ENCODE data around the gene SETD3.

The SETD3 gene

GRCh38 chr14:99447739-99448138, 32.9 kb downstream of the SETD3 start:
- Histone ChIP-seq H2AFZ (ENCODE audit: low read length) (no peak overlapping the region), H2BK12ac (ENCODE audit: low read length) (no peak overlapping the region), H2BK120ac (ENCODE audit: low read depth, low read length) (no peak overlapping the region), H3K9me3 (replicated peaks in 1 of 2; ENCODE audit: control insufficient read depth in 2 of 2, insufficient read depth in 1 of 2, low read depth in 1 of 2, low read length in 2 of 2) (no peaks in the 10 kb centered on the region), H3K9ac (ENCODE audit: low read depth, low read length, poor library complexity) (no peak overlapping the region), H4K8ac (ENCODE audit: low read depth, low read length) (no peak overlapping the region), H3K27me3 (ENCODE audit: control insufficient read depth in 3 of 3, insufficient read depth in 3 of 3, low read depth in 1 of 3, low read length in 3 of 3) (no peaks in the 10 kb centered on the region), H2BK15ac (ENCODE audit: low read length) (no peak overlapping the region), H3K18ac (ENCODE audit: low read length) (no peak overlapping the region), H2AK5ac (ENCODE audit: low read depth, low read length) (no peak overlapping the region), H3K27ac (replicated peaks; ENCODE audit: low read length) (no peak overlapping the region), H3K4me3 (ENCODE audit: low read length in 2 of 2) (no peak overlapping the region), H3K36me3 (replicated peaks in 1 of 2; ENCODE audit: control insufficient read depth in 2 of 2, insufficient read depth in 2 of 2, low read length in 2 of 2) (peaks cover 14 to 76% of the 10 kb centered on the region in 2 donors), H3K4me1 (ENCODE audit: control insufficient read depth in 2 of 2, insufficient read depth in 1 of 2, low read depth in 1 of 2, low read length in 2 of 2) (no peaks in the 10 kb centered on the region), H2BK5ac (ENCODE audit: low read length) (peak overlapping the region; percentile 18), H4K91ac (ENCODE audit: low read depth, low read length, poor library complexity) (no peak overlapping the region), H3K14ac (ENCODE audit: low read length) (no peak overlapping the region), H3K4me2 (ENCODE audit: insufficient read depth, low read length, poor library complexity, severe bottlenecking) (no peak overlapping the region), H3K4ac (ENCODE audit: low read length) (no peak overlapping the region), H3K79me1 (ENCODE audit: low read depth, low read length) (no peaks in the 10 kb centered on the region), H3K23ac (ENCODE audit: low read depth, low read length, poor library complexity) (no peak overlapping the region)
- no CpG with 5 or more reads among the region's 4 CpGs for WGBS, 2 donors (ENCODE audit: extremely low coverage in 2 of 2, insufficient read length in 2 of 2, insufficient replicate concordance in 1 of 2)
- DNase-seq (ENCODE audit: low spot score): no peak

GRCh38 chr14:99445931-99446330, 34.7 kb downstream of the SETD3 start:
- Histone ChIP-seq H2BK12ac (ENCODE audit: low read length) (no peak overlapping the region), H3K27me3 (ENCODE audit: control insufficient read depth in 3 of 3, insufficient read depth in 3 of 3, low read depth in 1 of 3, low read length in 3 of 3) (no peaks in the 10 kb centered on the region)
- WGBS, 2 donors (ENCODE audit: extremely low coverage in 2 of 2, insufficient read length in 2 of 2, insufficient replicate concordance in 1 of 2): no CpG with 5 or more reads among the region's 7 CpGs

GRCh38 chr14:99441918-99442317, 38.7 kb downstream of the SETD3 start:
- H3K36me3 ChIP-seq (replicated peaks in 1 of 2; ENCODE audit: control insufficient read depth in 2 of 2, insufficient read depth in 2 of 2, low read length in 2 of 2): peaks cover 4 to 75% of the 10 kb centered on the region in 2 donors
- H2AK5ac ChIP-seq (ENCODE audit: low read depth, low read length): no peak overlapping the region
- H2BK5ac ChIP-seq (ENCODE audit: low read length): no peak overlapping the region
- H3K23ac ChIP-seq (ENCODE audit: low read depth, low read length, poor library complexity): no peak overlapping the region
- no peak for DNase-seq (ENCODE audit: low spot score)
- H2BK120ac ChIP-seq (ENCODE audit: low read depth, low read length): no peak overlapping the region
- H3K18ac ChIP-seq (ENCODE audit: low read length): no peak overlapping the region
- H3K79me1 ChIP-seq (ENCODE audit: low read depth, low read length): no peaks in the 10 kb centered on the region
- H3K14ac ChIP-seq (ENCODE audit: low read length): no peak overlapping the region
- peaks cover 0 to 2% (median 0%) of the 10 kb centered on the region in 3 experiments for H3K27me3 ChIP-seq (ENCODE audit: control insufficient read depth in 3 of 3, insufficient read depth in 3 of 3, low read depth in 1 of 3, low read length in 3 of 3)
- no peak overlapping the region for H3K4ac ChIP-seq (ENCODE audit: low read length)
- no peak overlapping the region for H2BK15ac ChIP-seq (ENCODE audit: low read length)
- no peaks in the 10 kb centered on the region for H3K9me3 ChIP-seq (replicated peaks in 1 of 2; ENCODE audit: control insufficient read depth in 2 of 2, insufficient read depth in 1 of 2, low read depth in 1 of 2, low read length in 2 of 2)
- no peak overlapping the region for H4K8ac ChIP-seq (ENCODE audit: low read depth, low read length)
- no CpG with 5 or more reads among the region's 7 CpGs for WGBS, 2 donors (ENCODE audit: extremely low coverage in 2 of 2, insufficient read length in 2 of 2, insufficient replicate concordance in 1 of 2)
- H4K91ac ChIP-seq (ENCODE audit: low read depth, low read length, poor library complexity): no peak overlapping the region
- H3K4me1 ChIP-seq (ENCODE audit: control insufficient read depth in 2 of 2, insufficient read depth in 1 of 2, low read depth in 1 of 2, low read length in 2 of 2): peaks cover 0 to under 1% of the 10 kb centered on the region in 2 donors
- H3K4me2 ChIP-seq (ENCODE audit: insufficient read depth, low read length, poor library complexity, severe bottlenecking): no peak overlapping the region
- no peak overlapping the region for H3K27ac ChIP-seq (replicated peaks; ENCODE audit: low read length)
- H3K4me3 ChIP-seq (ENCODE audit: low read length in 2 of 2): no peak overlapping the region
- no peak overlapping the region for H2BK12ac ChIP-seq (ENCODE audit: low read length)
- no peak overlapping the region for H2AFZ ChIP-seq (ENCODE audit: low read length)
- H3K9ac ChIP-seq (ENCODE audit: low read depth, low read length, poor library complexity): no peak overlapping the region

More at GRCh38 chr14:99445931-99446330, 34.7 kb downstream of the SETD3 start:
- Histone ChIP-seq H3K4me2 (ENCODE audit: insufficient read depth, low read length, poor library complexity, severe bottlenecking) (no peak overlapping the region), H2BK5ac (ENCODE audit: low read length) (no peak overlapping the region), H4K8ac (ENCODE audit: low read depth, low read length) (no peak overlapping the region), H3K18ac (ENCODE audit: low read length) (no peak overlapping the region), H3K4me1 (ENCODE audit: control insufficient read depth in 2 of 2, insufficient read depth in 1 of 2, low read depth in 1 of 2, low read length in 2 of 2) (no peaks in the 10 kb centered on the region), H2AK5ac (ENCODE audit: low read depth, low read length) (no peak overlapping the region), H3K36me3 (replicated peaks in 1 of 2; ENCODE audit: control insufficient read depth in 2 of 2, insufficient read depth in 2 of 2, low read length in 2 of 2) (peaks cover 13 to 80% of the 10 kb centered on the region in 2 donors), H3K4me3 (ENCODE audit: low read length in 2 of 2) (no peak overlapping the region), H3K27ac (replicated peaks; ENCODE audit: low read length) (no peak overlapping the region), H3K9ac (ENCODE audit: low read depth, low read length, poor library complexity) (no peak overlapping the region), H2AFZ (ENCODE audit: low read length) (no peak overlapping the region), H2BK120ac (ENCODE audit: low read depth, low read length) (no peak overlapping the region), H2BK15ac (ENCODE audit: low read length) (no peak overlapping the region), H3K4ac (ENCODE audit: low read length) (no peak overlapping the region), H3K14ac (ENCODE audit: low read length) (no peak overlapping the region), H3K79me1 (ENCODE audit: low read depth, low read length) (no peaks in the 10 kb centered on the region), H3K23ac (ENCODE audit: low read depth, low read length, poor library complexity) (no peak overlapping the region), H3K9me3 (replicated peaks in 1 of 2; ENCODE audit: control insufficient read depth in 2 of 2, insufficient read depth in 1 of 2, low read depth in 1 of 2, low read length in 2 of 2) (no peaks in the 10 kb centered on the region), H4K91ac (ENCODE audit: low read depth, low read length, poor library complexity) (no peak overlapping the region)
- no peak for DNase-seq (ENCODE audit: low spot score)

- Histone ChIP-seq H3K4me1 (ENCODE audit: control insufficient read depth in 2 of 2, insufficient read depth in 1 of 2, low read depth in 1 of 2, low read length in 2 of 2) (peaks cover 0 to 4% of the 10 kb centered on the region in 2 donors), H2BK12ac (ENCODE audit: low read length) (no peak overlapping the region), H3K9ac (ENCODE audit: low read depth, low read length, poor library complexity) (no peak overlapping the region), H2AFZ (ENCODE audit: low read length) (no peak overlapping the region), H3K18ac (ENCODE audit: low read length) (no peak overlapping the region), H3K4ac (ENCODE audit: low read length) (no peak overlapping the region), H3K23ac (ENCODE audit: low read depth, low read length, poor library complexity) (no peak overlapping the region), H3K27ac (replicated peaks; ENCODE audit: low read length) (no peak overlapping the region), H3K79me1 (ENCODE audit: low read depth, low read length) (no peaks in the 10 kb centered on the region), H4K8ac (ENCODE audit: low read depth, low read length) (peak overlapping the region; percentile 33), H3K14ac (ENCODE audit: low read length) (no peak overlapping the region), H4K91ac (ENCODE audit: low read depth, low read length, poor library complexity) (no peak overlapping the region), H3K27me3 (ENCODE audit: control insufficient read depth in 3 of 3, insufficient read depth in 3 of 3, low read depth in 1 of 3, low read length in 3 of 3) (peaks cover 0 to 2% (median 0%) of the 10 kb centered on the region in 3 experiments), H3K9me3 (replicated peaks in 1 of 2; ENCODE audit: control insufficient read depth in 2 of 2, insufficient read depth in 1 of 2, low read depth in 1 of 2, low read length in 2 of 2) (no peaks in the 10 kb centered on the region), H2BK120ac (ENCODE audit: low read depth, low read length) (no peak overlapping the region), H2BK5ac (ENCODE audit: low read length) (no peak overlapping the region), H2BK15ac (ENCODE audit: low read length) (no peak overlapping the region), H3K36me3 (replicated peaks in 1 of 2; ENCODE audit: control insufficient read depth in 2 of 2, insufficient read depth in 2 of 2, low read length in 2 of 2) (peaks cover 4 to 76% of the 10 kb centered on the region in 2 donors), H3K4me3 (ENCODE audit: low read length in 2 of 2) (no peak overlapping the region), H2AK5ac (ENCODE audit: low read depth, low read length) (no peak overlapping the region), H3K4me2 (ENCODE audit: insufficient read depth, low read length, poor library complexity, severe bottlenecking) (no peak overlapping the region)
- DNase-seq (ENCODE audit: low spot score): no peak
- WGBS, 2 donors (ENCODE audit: extremely low coverage in 2 of 2, insufficient read length in 2 of 2, insufficient replicate concordance in 1 of 2): no CpG with 5 or more reads among the region's 11 CpGs
Observed at GRCh38 chr14:99441157-99441870, 39.3 kb downstream of the SETD3 start.
